Thyroid gland (tissue), 4 donors: ENCODE data around the gene TBX3.

ENCODE experiments used
- CTCF ChIP-seq, 6 experiments: fragments of 200-600 bp in 3 of 6; fragments of 450-650 bp in 3 of 6; sonication (generic) in 3 of 6; IDR thresholded peaks; one replicate each; pipeline ENCODE4 v1.5.1; 2016 to 2019; ENCODE audit warnings: antibody characterized with exemption in 6 of 6, mild to moderate bottlenecking in 2 of 6, inconsistent platforms in 1 of 6, moderate library complexity in 1 of 6
- POLR2A ChIP-seq, 2 donors: fragments of 450-650 bp; IDR thresholded peaks; one replicate each; pipeline ENCODE4 v1.6.1; 2017; ENCODE audit warnings: antibody characterized with exemption in 2 of 2, mild to moderate bottlenecking in 2 of 2, moderate library complexity in 1 of 2

GRCh38 chr12:114697243-114697716 is 13.3 kb upstream of the TBX3 start:
- no peak for TF ChIP-seq CTCF (IDR thresholded peaks at IDR 0.05)
- peak in 1 of 2 donors; percentile 60 for TF ChIP-seq POLR2A (IDR thresholded peaks at IDR 0.05)
